IMR-90 (cell line): ENCODE measurements around the gene ACOT12. TPM values are rescaled to one million over a fixed set of nuclear protein-coding genes. Genes with fewer than 3 reads are reported as not detected.

Experiments used
- ATAC-seq: fragments of 200-7000 bp; cut with Tn5 transposase; 2 replicates; pipeline ENCODE4 v1.9.1; 2020; ENCODE audit warnings: low read depth, mild to moderate bottlenecking, moderate library complexity
- BruUV-seq: library from RNA; stranded (reverse); fragments of 400-500 nt; replicated peaks from 2 replicates; lab custom pipeline; 2021; lab: Mats Ljungman, UMichigan
- CTCF ChIA-PET: fragments of 300-600 bp; formaldehyde crosslinking; extraction: SDS; loops from one replicate; lab custom pipeline; 2021; ENCODE audit warnings: antibody characterized with exemption; lab: Yijun Ruan, JAX
- POLR2A ChIA-PET: fragments of 300-600 bp; sonication (Branson Sonifier 250); formaldehyde crosslinking; loops from one replicate; lab custom pipeline; 2022; ENCODE audit warnings: antibody characterized with exemption; ENCODE audit not compliant: unreplicated experiment; lab: Charles Lee
- DNase-seq: peaks from one replicate; pipeline ENCODE4 v3.0.0; 2013
- H2AFZ ChIP-seq: replicated peaks from 2 replicates; pipeline ENCODE3; 2013; ENCODE audit warnings: low read length, mild to moderate bottlenecking; ENCODE audit not compliant: poor library complexity
- H2AK5ac ChIP-seq: 2 replicates; pipeline ENCODE4 v1.6.1; 2013; ENCODE audit warnings: low read depth, low read length, inconsistent platforms
- H2AK9ac ChIP-seq: replicated peaks from 2 replicates; pipeline ENCODE3; 2013; ENCODE audit warnings: mild to moderate bottlenecking, low read depth, low read length, moderate library complexity; ENCODE audit not compliant: poor library complexity
- H2BK120ac ChIP-seq: 2 replicates; pipeline ENCODE4 v1.6.1; 2013; ENCODE audit warnings: low read depth, low read length, inconsistent platforms
- H2BK15ac ChIP-seq: 3 replicates; pipeline ENCODE4 v1.6.1; 2013; ENCODE audit warnings: low read depth, low read length, inconsistent platforms
- H2BK20ac ChIP-seq: 2 replicates; pipeline ENCODE4 v1.6.1; 2013; ENCODE audit warnings: low read depth, mild to moderate bottlenecking, inconsistent platforms, low read length, moderate library complexity
- H2BK5ac ChIP-seq: 2 replicates; pipeline ENCODE4 v1.6.1; 2013; ENCODE audit warnings: mild to moderate bottlenecking, low read depth, low read length, inconsistent platforms; ENCODE audit not compliant: poor library complexity, severe bottlenecking
- H3K14ac ChIP-seq: replicated peaks from 2 replicates; pipeline ENCODE4 v1.6.1; 2013; ENCODE audit warnings: low read depth, low read length, inconsistent platforms
- H3K18ac ChIP-seq: 2 replicates; pipeline ENCODE4 v1.6.1; 2013; ENCODE audit warnings: low read depth, low read length, control low read depth
- H3K23ac ChIP-seq: 2 replicates; pipeline ENCODE4 v1.6.1; 2013; ENCODE audit warnings: low read depth, low read length, inconsistent platforms
- H3K27ac ChIP-seq: 2 replicates; pipeline ENCODE4 v1.5.1; 2013; ENCODE audit warnings: mild to moderate bottlenecking, control low read depth, low read length; ENCODE audit not compliant: insufficient read depth
- H3K27me3 ChIP-seq: 2 replicates; pipeline ENCODE4 v1.6.1; 2013; ENCODE audit warnings: low read length; ENCODE audit not compliant: control insufficient read depth, insufficient read depth
- H3K36me3 ChIP-seq: 2 replicates; pipeline ENCODE4 v1.6.1; 2013; ENCODE audit warnings: low read length, mixed read lengths; ENCODE audit not compliant: control insufficient read depth, insufficient read depth
- H3K4ac ChIP-seq: 2 replicates; pipeline ENCODE4 v1.6.1; 2013; ENCODE audit warnings: low read depth, low read length, inconsistent platforms
- H3K4me1 ChIP-seq: 2 replicates; pipeline ENCODE4 v1.6.1; 2013; ENCODE audit warnings: low read length, mixed read lengths; ENCODE audit not compliant: control insufficient read depth, insufficient read depth
- H3K4me2 ChIP-seq: 2 replicates; pipeline ENCODE4 v1.6.1; 2013; ENCODE audit warnings: low read depth, mild to moderate bottlenecking, control low read depth, low read length, moderate library complexity
- H3K4me3 ChIP-seq: 2 replicates; pipeline ENCODE4 v1.5.1; 2013; ENCODE audit warnings: low read depth, mild to moderate bottlenecking, control low read depth, low read length, moderate library complexity; ENCODE audit not compliant: insufficient read depth
- H3K56ac ChIP-seq: 2 replicates; pipeline ENCODE4 v1.6.1; 2013; ENCODE audit warnings: low read length, inconsistent platforms; ENCODE audit not compliant: insufficient read depth; ENCODE audit errors: extremely low read depth
- H3K79me1 ChIP-seq, 2 experiments: 2 replicates each; pipeline ENCODE4 v1.6.1; 2013; ENCODE audit warnings: low read length in 2 of 2, inconsistent platforms in 1 of 2, low read depth in 1 of 2
- H3K9ac ChIP-seq: 2 replicates; pipeline ENCODE4 v1.6.1; 2013; ENCODE audit warnings: low read depth, low read length, control low read depth
- H3K9me1 ChIP-seq: 2 replicates; pipeline ENCODE4 v1.6.1; 2013; ENCODE audit warnings: low read length, inconsistent platforms; ENCODE audit not compliant: insufficient read depth
- H3K9me3 ChIP-seq: 2 replicates; pipeline ENCODE4 v1.6.1; 2013; ENCODE audit warnings: low read length; ENCODE audit not compliant: control insufficient read depth, insufficient read depth
- H4K20me1 ChIP-seq: 2 replicates; pipeline ENCODE4 v1.6.1; 2013; ENCODE audit warnings: low read length, inconsistent platforms; ENCODE audit not compliant: insufficient read depth
- H4K5ac ChIP-seq: 2 replicates; pipeline ENCODE4 v1.6.1; 2013; ENCODE audit warnings: mild to moderate bottlenecking, low read depth, low read length, control low read depth
- H4K8ac ChIP-seq, 2 experiments: 2 replicates each; pipeline ENCODE4 v1.6.1; 2013; ENCODE audit warnings: low read depth in 2 of 2, low read length in 2 of 2, control low read depth in 1 of 2, inconsistent platforms in 1 of 2
- H4K91ac ChIP-seq: 2 replicates; pipeline ENCODE4 v1.6.1; 2013; ENCODE audit warnings: low read depth, low read length, inconsistent platforms; ENCODE audit not compliant: insufficient read depth
- BHLHE40 ChIP-seq: fragments of 150-350 bp; IDR thresholded peaks from 2 replicates; pipeline ENCODE4 v1.6.1; 2016; ENCODE audit warnings: mild to moderate bottlenecking, low read depth, low read length
- FOS ChIP-seq: fragments of 150-350 bp; IDR thresholded peaks from 2 replicates; pipeline ENCODE4 v1.6.1; 2016; ENCODE audit warnings: low read depth, low read length
- MXI1 ChIP-seq: IDR thresholded peaks from 2 replicates; pipeline ENCODE4 v1.6.1; 2012; ENCODE audit warnings: low read depth, mild to moderate bottlenecking, low read length, moderate library complexity, borderline replicate concordance
- RFX5 ChIP-seq: IDR thresholded peaks from 2 replicates; pipeline ENCODE4 v1.8.0; 2012; ENCODE audit warnings: low read depth, mild to moderate bottlenecking, low read length, moderate library complexity
- SMC3 ChIP-seq: fragments of 150-350 bp; IDR thresholded peaks from 2 replicates; pipeline ENCODE4 v1.6.1; 2016; ENCODE audit warnings: low read depth, mild to moderate bottlenecking, antibody characterized with exemption, low read length, moderate library complexity
- WGBS, 2 experiments: methylation state at CpG; one replicate each; pipeline versions ENCODE4 v1.1.5 to v1.1.7; 2013; ENCODE audit warnings: missing lambda C conversion rate in 2 of 2; ENCODE audit not compliant: insufficient read length in 1 of 2; ENCODE audit errors: extremely low coverage in 2 of 2; 5-methylcytosine and 5-hydroxymethylcytosine counted together
- dilution Hi-C: fragments of 300-500 bp; cut with HindIII; formaldehyde crosslinking; loops from one replicate; pipeline ENCODE4 v1.14.3; 2018; ENCODE audit warnings: low sequenced_read_pairs; ENCODE audit not compliant: unreplicated experiment
- in situ Hi-C: fragments of 300-500 bp; cut with MboI; formaldehyde crosslinking; loops from 3 replicates; pipeline ENCODE4 v1.14.3; 2019; ENCODE audit warnings: low sequenced_read_pairs, inconsistent platforms, mixed read lengths
- intact Hi-C: fragments of 100-400 bp; cut with micrococcal nuclease; formaldehyde crosslinking; loops from 2 replicates; pipeline ENCODE4 v1.10.0; 2022
- polyA plus RNA-seq, 3 experiments: library from polyadenylated mRNA; depleted of rRNA; stranded (reverse); fragments of >200 nt; gene quantifications; 2 replicates each; pipeline ENCODE4 v1.2.3, GENCODE V29; 2012; ENCODE audit warnings: low replicate concordance in 1 of 3
- total RNA-seq: library from RNA; depleted of rRNA; stranded (reverse); fragments of >200 nt; gene quantifications from 2 replicates; pipeline ENCODE4 v1.2.3, GENCODE V29; 2012
- TF ChIP-seq, protein P1 (sequence below): fragments of 150-350 bp; IDR thresholded peaks from 2 replicates; pipeline ENCODE4 v1.6.1; 2016; ENCODE audit warnings: low read depth, mild to moderate bottlenecking, low read length, moderate library complexity, borderline replicate concordance

The ACOT12 gene
- total and polyA plus RNA-seq, 2 of the 4 experiments (the other 2 are of a cell fraction): not detected

DNA sequence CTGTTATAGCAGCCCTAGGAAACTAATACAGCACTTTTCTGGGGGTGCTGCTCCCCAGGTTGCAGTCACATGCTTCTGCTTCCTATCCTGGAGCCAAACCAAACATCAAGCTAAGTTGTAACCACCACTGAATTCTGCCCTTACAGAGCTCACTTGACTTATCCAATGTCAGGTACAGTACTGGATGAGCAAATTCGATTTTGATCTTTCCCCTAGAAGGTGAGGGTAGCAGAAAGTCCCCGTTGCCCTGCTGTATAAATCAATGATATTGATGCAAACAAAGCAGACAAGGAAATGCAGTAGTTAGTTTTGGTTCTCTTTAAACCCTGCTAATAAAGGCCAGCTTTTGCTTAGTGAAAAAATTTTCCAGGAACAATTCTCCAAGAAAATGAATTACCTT, 56.1 kb downstream of the ACOT12 start:
- DNase-seq: no peak
- no peak overlapping the region for H3K56ac ChIP-seq
- WGBS, 2 experiments: no CpG with 5 or more reads among the region's 2 CpGs

More for the DNA sequence above, 56.1 kb downstream of the ACOT12 start:
- Histone ChIP-seq H3K79me1 (no peaks in the 10 kb centered on the region), H2BK15ac (no peak overlapping the region), H2BK5ac (no peak overlapping the region), H3K9me1 (no peaks in the 10 kb centered on the region), H4K5ac (no peak overlapping the region), H3K9me3 (no peaks in the 10 kb centered on the region), H3K36me3 (no peaks in the 10 kb centered on the region), H2AFZ (no peak overlapping the region), H3K9ac (no peak overlapping the region), H3K4me3 (no peak overlapping the region), H2BK120ac (no peak overlapping the region), H2AK5ac (no peak overlapping the region), H3K23ac (no peak overlapping the region), H3K18ac (no peak overlapping the region), H3K4me1 (no peaks in the 10 kb centered on the region), H3K27ac (no peak overlapping the region), H4K91ac (no peak overlapping the region), H3K4me2 (no peak overlapping the region), H3K27me3 (no peaks in the 10 kb centered on the region), H3K4ac (no peak overlapping the region), H3K14ac (no peak overlapping the region), H4K8ac (no peak overlapping the region), H4K20me1 (no peaks in the 10 kb centered on the region), H2BK20ac (no peak overlapping the region), H2AK9ac (no peak overlapping the region)
- CTCF ChIA-PET: interaction anchor here (1.0 kb wide), 1 partner anchor 10 kb away, joined by 3 read pairs; no protein-coding TSS in a partner anchor
- BruUV-seq: no TSS peak
- in situ Hi-C loops: no loop called here
- dilution Hi-C loops: no loop called here
- TF ChIP-seq FOS (no peak), SMC3 (no peak), BHLHE40 (no peak), MXI1 (no peak), RFX5 (no peak)
- TF ChIP-seq, protein P1, sequence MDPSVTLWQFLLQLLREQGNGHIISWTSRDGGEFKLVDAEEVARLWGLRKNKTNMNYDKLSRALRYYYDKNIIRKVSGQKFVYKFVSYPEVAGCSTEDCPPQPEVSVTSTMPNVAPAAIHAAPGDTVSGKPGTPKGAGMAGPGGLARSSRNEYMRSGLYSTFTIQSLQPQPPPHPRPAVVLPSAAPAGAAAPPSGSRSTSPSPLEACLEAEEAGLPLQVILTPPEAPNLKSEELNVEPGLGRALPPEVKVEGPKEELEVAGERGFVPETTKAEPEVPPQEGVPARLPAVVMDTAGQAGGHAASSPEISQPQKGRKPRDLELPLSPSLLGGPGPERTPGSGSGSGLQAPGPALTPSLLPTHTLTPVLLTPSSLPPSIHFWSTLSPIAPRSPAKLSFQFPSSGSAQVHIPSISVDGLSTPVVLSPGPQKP: no peak
- POLR2A ChIA-PET: no interaction called here
- intact Hi-C loops: no loop called here
- ATAC-seq: no peak
